ENCODE measurements around the gene MYH4. TPM values are rescaled to one million over a fixed set of nuclear protein-coding genes. Genes with fewer than 3 reads are reported as not detected.

The MYH4 gene
- total and polyA plus RNA-seq, 9 of the 15 experiments (the other 6 are each of a cell fraction or from before 2014, with no cell fraction given) = not detected

- Histone ChIP-seq H3K9ac (ENCODE audit: insufficient read depth in 1 of 2, low read depth in 2 of 2, low read length in 2 of 2) (no peak overlapping the region), H3K4me1 (replicated peaks in 1 of 2; ENCODE audit: control insufficient read depth in 2 of 2, insufficient read depth in 2 of 2, low read length in 2 of 2) (no peaks in the 10 kb centered on the region), H3K27me3 (ENCODE audit: control insufficient read depth in 2 of 2, insufficient read depth in 2 of 2, low read length in 2 of 2) (no peaks in the 10 kb centered on the region), H2AFZ (ENCODE audit: low read depth, low read length) (no peak overlapping the region), H3K27ac (ENCODE audit: extremely low read depth, low read depth, low read length) (no peak overlapping the region), H3K4me3 (no peak overlapping the region), H4K20me1 (replicated peaks; ENCODE audit: control insufficient read depth, insufficient read depth, low read length) (no peaks in the 10 kb centered on the region), H3K79me2 (ENCODE audit: control insufficient read depth, insufficient read depth, low read length) (no peaks in the 10 kb centered on the region), H3K4me2 (ENCODE audit: insufficient read depth, low read length) (no peak overlapping the region), H3K36me3 (ENCODE audit: control insufficient read depth, insufficient read depth, low read length) (no peaks in the 10 kb centered on the region), H3K9me3 (replicated peaks; ENCODE audit: control insufficient read depth, insufficient read depth, low read depth, low read length) (no peaks in the 10 kb centered on the region), H3K9me1 (ENCODE audit: control insufficient read depth, insufficient read depth, low read length) (no peaks in the 10 kb centered on the region)
- no peak for TF ChIP-seq E2F1 (CRISPR knock-in tag; IDR thresholded peaks at IDR 0.05)
- no peak for TF ChIP-seq PTTG1 (tag; IDR thresholded peaks at IDR 0.05; ENCODE audit: low read depth)
- TF ChIP-seq EHMT2 (IDR thresholded peaks at IDR 0.05) = no peak
- TF ChIP-seq NR4A1 (CRISPR knock-in tag; IDR thresholded peaks at IDR 0.05) = no peak
- no peak for TF ChIP-seq NR4A1 (tag; IDR thresholded peaks at IDR 0.05)
- TF ChIP-seq ZFPM2 (CRISPR knock-in tag; IDR thresholded peaks at IDR 0.05) = no peak
- no peak for TF ChIP-seq ZNF449 (CRISPR knock-in tag; IDR thresholded peaks at IDR 0.05)
- TF ChIP-seq SMAD1 (IDR thresholded peaks at IDR 0.05; ENCODE audit: low read depth, low read length, partially characterized antibody) = no peak
- TF ChIP-seq HSF4 (CRISPR knock-in tag; IDR thresholded peaks at IDR 0.05; ENCODE audit: borderline replicate concordance) = no peak
- no peak for TF ChIP-seq ZNF121 (CRISPR knock-in tag; conservative IDR thresholded peaks at IDR 0.05)
- no peak for TF ChIP-seq MTA3 (IDR thresholded peaks at IDR 0.05; ENCODE audit: borderline replicate concordance)
- TF ChIP-seq FOSL1 (tag; conservative IDR thresholded peaks at IDR 0.05) = no peak
- TF ChIP-seq CEBPB (tag; IDR thresholded peaks at IDR 0.05) = no peak
- TF ChIP-seq RBM34 (IDR thresholded peaks at IDR 0.05; ENCODE audit: borderline replicate concordance, insufficient read depth, low read length) = no peak
- no peak for TF ChIP-seq U2AF2 (optimal IDR thresholded peaks at IDR 0.05; ENCODE audit: low read depth, low read length)
- TF ChIP-seq CEBPG (CRISPR knock-in tag; IDR thresholded peaks at IDR 0.05) = no peak
- no peak for TF ChIP-seq CEBPG (tag; conservative IDR thresholded peaks at IDR 0.05 in 1 of 2, IDR thresholded peaks at IDR 0.05 in 1 of 2)
- CTCF ChIA-PET (ENCODE audit: low intra/inter-chr PET ratio) = no interaction called here
- no peak for FAIRE-seq
- WGBS (ENCODE audit: insufficient coverage, low coverage, missing lambda C conversion rate) = 0% methylated on average over 2 of the region's 2 CpGs
- no TSS peak for BruUV-seq (replicated peaks)
- no peak for DNase-seq (ENCODE audit: extremely low read depth in 1 of 4, low spot score in 3 of 4)
- intact Hi-C loops (cut with micrococcal nuclease) (no loop called here), in situ Hi-C loops (cut with MboI) (no loop called here)
- no peak for ATAC-seq
- POLR2A ChIA-PET = no interaction called here
Measured at GRCh38 chr17:10428781-10429180, 40.6 kb downstream of the MYH4 start.
